Stimulated activated CD4-positive, alpha-beta T cell treated with anti-CD3 and anti-CD28 coated beads, Interleukin-4, amount 100 ng/mL, for 1 hour (primary cell): Measurements from ENCODE around the gene FADS3.

Experiments used
- DNase-seq: peaks from one replicate; pipeline ENCODE4 v3.0.0-alpha.2; 2020

FADS3 gene

GRCh38 chr11:61912991-61913698 lies 21.8 kb upstream of the FADS3 start:
- no peak for DNase-seq

GRCh38 chr11:61912530-61912898 lies 21.2 kb upstream of the FADS3 start:
- DNase-seq, result no peak

GRCh38 chr11:61911701-61912529 lies 20.6 kb upstream of the FADS3 start:
- no peak for DNase-seq

- no peak for DNase-seq
Observed at GRCh38 chr11:61911128-61911700, 19.9 kb upstream of the FADS3 start.

- no peak for DNase-seq
Observed at GRCh38 chr11:61910187-61911127, 19.1 kb upstream of the FADS3 start.

GRCh38 chr11:61908730-61909316 lies 17.5 kb upstream of the FADS3 start:
- DNase-seq, result no peak

GRCh38 chr11:61907871-61908729 lies 16.8 kb upstream of the FADS3 start:
- no peak for DNase-seq

GRCh38 chr11:61907282-61907681 lies 15.9 kb upstream of the FADS3 start:
- no peak for DNase-seq

- DNase-seq, result no peak
Observed at GRCh38 chr11:61906522-61906909, 15.2 kb upstream of the FADS3 start.

GRCh38 chr11:61905801-61906521 lies 14.6 kb upstream of the FADS3 start:
- no peak for DNase-seq

- DNase-seq, result no peak
Observed at GRCh38 chr11:61905067-61905696, 13.8 kb upstream of the FADS3 start.

GRCh38 chr11:61904539-61905048 lies 13.2 kb upstream of the FADS3 start:
- DNase-seq, result no peak

- no peak for DNase-seq
Observed at GRCh38 chr11:61903845-61904244, 12.5 kb upstream of the FADS3 start.

GRCh38 chr11:61902313-61902712 lies 11.0 kb upstream of the FADS3 start:
- no peak for DNase-seq

- no peak for DNase-seq
Observed at GRCh38 chr11:61901397-61901796, 10.1 kb upstream of the FADS3 start.

- no peak for DNase-seq
Observed at GRCh38 chr11:61900251-61900650, 8.9 kb upstream of the FADS3 start.

- peak; percentile 92 for DNase-seq
Observed at GRCh38 chr11:61899146-61899841, 7.9 kb upstream of the FADS3 start.

- no peak for DNase-seq
Observed at GRCh38 chr11:61898247-61898582, 6.9 kb upstream of the FADS3 start.
